ENCODE results near the gene TSPAN12.

TSPAN12 gene

DNA sequence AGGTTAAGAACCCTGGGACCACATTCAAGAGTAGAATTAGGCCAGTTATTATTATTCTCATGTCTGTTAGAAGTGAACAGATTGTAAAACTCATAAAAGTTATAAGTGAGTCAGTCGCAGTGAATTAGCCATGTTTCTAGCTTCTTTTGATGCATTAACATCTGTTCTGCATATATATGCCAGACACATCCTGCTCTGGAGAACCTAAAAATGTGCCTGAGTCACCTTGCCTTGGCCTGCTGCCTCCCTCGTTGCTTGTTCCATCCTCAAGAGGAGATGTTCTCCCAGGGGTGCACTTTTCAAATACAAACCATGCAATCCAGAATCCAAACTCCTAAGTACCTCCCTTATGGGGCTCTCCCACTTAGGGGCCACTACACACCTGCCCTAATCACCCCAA is 14.8 kb downstream of the TSPAN12 start:
- TF ChIP-seq CREB5 (CRISPR knock-in tag; IDR thresholded peaks at IDR 0.05; ENCODE audit: low read depth) (no peak), ZFP3 (CRISPR knock-in tag; IDR thresholded peaks at IDR 0.05) (no peak), PPARA (CRISPR knock-in tag; IDR thresholded peaks at IDR 0.05; ENCODE audit: borderline replicate concordance) (no peak), CSDC2 (CRISPR knock-in tag; IDR thresholded peaks at IDR 0.05) (no peak), POU6F1 (CRISPR knock-in tag; IDR thresholded peaks at IDR 0.05; ENCODE audit: borderline replicate concordance, low read depth) (no peak), BACH2 (CRISPR knock-in tag; IDR thresholded peaks at IDR 0.05; ENCODE audit: borderline replicate concordance) (no peak), ZNF8 (CRISPR knock-in tag; IDR thresholded peaks at IDR 0.05) (no peak), TSHZ2 (CRISPR knock-in tag; IDR thresholded peaks at IDR 0.05) (no peak), ISL1 (CRISPR knock-in tag; IDR thresholded peaks at IDR 0.05) (no peak), ZC3H10 (CRISPR knock-in tag; IDR thresholded peaks at IDR 0.05) (no peak), SNAI2 (CRISPR knock-in tag; IDR thresholded peaks at IDR 0.05) (no peak), ZFP30 (CRISPR knock-in tag; IDR thresholded peaks at IDR 0.05) (no peak), CSRNP3 (CRISPR knock-in tag; IDR thresholded peaks at IDR 0.05) (no peak), ZNF565 (CRISPR knock-in tag; conservative IDR thresholded peaks at IDR 0.05; ENCODE audit: low read depth) (no peak), GLIS3 (CRISPR knock-in tag; IDR thresholded peaks at IDR 0.05) (no peak)
- TF ChIP-seq, protein P1, sequence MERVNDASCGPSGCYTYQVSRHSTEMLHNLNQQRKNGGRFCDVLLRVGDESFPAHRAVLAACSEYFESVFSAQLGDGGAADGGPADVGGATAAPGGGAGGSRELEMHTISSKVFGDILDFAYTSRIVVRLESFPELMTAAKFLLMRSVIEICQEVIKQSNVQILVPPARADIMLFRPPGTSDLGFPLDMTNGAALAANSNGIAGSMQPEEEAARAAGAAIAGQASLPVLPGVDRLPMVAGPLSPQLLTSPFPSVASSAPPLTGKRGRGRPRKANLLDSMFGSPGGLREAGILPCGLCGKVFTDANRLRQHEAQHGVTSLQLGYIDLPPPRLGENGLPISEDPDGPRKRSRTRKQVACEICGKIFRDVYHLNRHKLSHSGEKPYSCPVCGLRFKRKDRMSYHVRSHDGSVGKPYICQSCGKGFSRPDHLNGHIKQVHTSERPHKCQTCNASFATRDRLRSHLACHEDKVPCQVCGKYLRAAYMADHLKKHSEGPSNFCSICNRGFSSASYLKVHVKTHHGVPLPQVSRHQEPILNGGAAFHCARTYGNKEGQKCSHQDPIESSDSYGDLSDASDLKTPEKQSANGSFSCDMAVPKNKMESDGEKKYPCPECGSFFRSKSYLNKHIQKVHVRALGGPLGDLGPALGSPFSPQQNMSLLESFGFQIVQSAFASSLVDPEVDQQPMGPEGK (CRISPR knock-in tag; IDR thresholded peaks at IDR 0.05; ENCODE audit: borderline replicate concordance), result no peak
- no peak for ATAC-seq

DNA sequence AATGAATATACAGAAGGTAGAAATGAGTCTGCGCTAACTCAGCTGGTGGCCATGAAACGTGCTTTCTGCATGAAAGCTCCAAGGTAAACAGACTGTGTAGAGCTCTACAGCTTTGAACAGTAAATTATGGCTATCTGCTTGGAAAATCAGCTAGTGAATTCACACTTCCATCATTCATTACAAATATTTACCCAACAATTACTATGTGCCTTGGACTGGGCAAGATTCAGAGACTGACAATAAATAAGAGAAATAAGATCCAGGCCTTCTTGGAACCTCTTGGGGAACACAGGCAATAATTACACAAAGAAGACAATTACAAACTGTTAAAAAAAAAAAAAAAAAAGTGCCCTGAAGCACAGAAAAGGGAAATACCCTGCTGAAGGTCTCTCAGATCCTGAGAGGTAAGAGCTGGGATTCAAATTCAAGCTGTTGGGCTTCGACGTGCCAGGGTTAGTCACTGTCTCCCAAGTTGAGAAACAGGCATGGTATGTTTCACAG is 15.8 kb downstream of the TSPAN12 start:
- TF ChIP-seq ZNF8 (CRISPR knock-in tag; IDR thresholded peaks at IDR 0.05) (no peak), ZNF565 (CRISPR knock-in tag; conservative IDR thresholded peaks at IDR 0.05; ENCODE audit: low read depth) (no peak), CSDC2 (CRISPR knock-in tag; IDR thresholded peaks at IDR 0.05) (no peak), ARNTL (CRISPR knock-in tag; IDR thresholded peaks at IDR 0.05; ENCODE audit: borderline replicate concordance, low read depth) (no peak)
- no peak for ATAC-seq

DNA sequence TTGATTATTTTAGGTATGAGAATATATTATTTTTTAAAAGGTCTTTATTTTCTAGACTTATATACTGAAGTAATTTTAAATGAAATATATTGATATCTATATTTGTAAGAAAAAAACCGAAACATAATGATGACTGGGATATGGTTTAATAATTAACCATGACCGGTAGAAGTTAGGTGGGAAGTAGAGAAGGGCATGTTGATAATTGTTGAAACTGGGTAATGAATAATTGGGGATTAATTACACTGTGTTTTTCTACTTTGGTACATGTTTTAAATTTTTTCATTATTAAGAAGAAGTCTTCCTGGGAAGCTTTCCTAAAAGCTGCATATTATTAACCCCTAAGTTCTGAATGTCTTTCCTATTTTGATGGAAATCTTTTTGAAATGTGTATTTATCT is 16.3 kb downstream of the TSPAN12 start:
- TF ChIP-seq ZFP30 (CRISPR knock-in tag; IDR thresholded peaks at IDR 0.05), result no peak
- no peak for TF ChIP-seq TCF4 (CRISPR knock-in tag; IDR thresholded peaks at IDR 0.05; ENCODE audit: borderline replicate concordance)
- TF ChIP-seq ZNF565 (CRISPR knock-in tag; conservative IDR thresholded peaks at IDR 0.05; ENCODE audit: low read depth), result no peak
- no peak for ATAC-seq

GRCh38 chr7:120838281-120838682 is 19.7 kb downstream of the TSPAN12 start:
- TF ChIP-seq, protein P1 (CRISPR knock-in tag; IDR thresholded peaks at IDR 0.05; ENCODE audit: borderline replicate concordance), result no peak
- TF ChIP-seq ZNF70 (CRISPR knock-in tag; IDR thresholded peaks at IDR 0.05), result no peak
- TF ChIP-seq ESRRG (CRISPR knock-in tag; IDR thresholded peaks at IDR 0.05), result no peak
- TF ChIP-seq TOX (CRISPR knock-in tag; IDR thresholded peaks at IDR 0.05; ENCODE audit: borderline replicate concordance), result no peak
- no peak for TF ChIP-seq TSHZ2 (CRISPR knock-in tag; IDR thresholded peaks at IDR 0.05)
- no peak for TF ChIP-seq OSR1 (CRISPR knock-in tag; IDR thresholded peaks at IDR 0.05)
- TF ChIP-seq BACH2 (CRISPR knock-in tag; IDR thresholded peaks at IDR 0.05; ENCODE audit: borderline replicate concordance), result no peak
- ATAC-seq, result no peak

All from SK-N-SH treated with all-trans-retinoic acid at 6 μM for 48 hours (cell line).